Stimulated activated naive CD4-positive, alpha-beta T cell treated with Interleukin-2 at 50 U/mL for 16 hours (primary cell): Measurements from ENCODE around the gene ITGB1BP1.

Source experiments
- DNase-seq: peaks from one replicate; lab custom pipeline; 2025; lab: John Stamatoyannopoulos, UW

The ITGB1BP1 gene

GRCh38 chr2:9423100-9423921, at the start of gene ITGB1BP1, which contains the start of gene CPSF3:
TSS of gene ITGB1BP1 (minus strand) at chr2:9423528. CDS start at chr2:9418697, 4,831 bp downstream.
TSS of gene CPSF3 (plus strand) at chr2:9423654. CDS start at chr2:9423774, 120 bp downstream.
- DNase-seq: peak; percentile 96

GRCh38 chr2:9472511-9472910, 49.2 kb upstream of the ITGB1BP1 start:
- no peak for DNase-seq

GRCh38 chr2:9471206-9471605, 47.9 kb upstream of the ITGB1BP1 start:
- DNase-seq: no peak

- no peak for DNase-seq
These were observed 44.4 kb upstream of the ITGB1BP1 start for GRCh38 chr2:9467687-9468086.

- no peak for DNase-seq
These were observed 42.9 kb upstream of the ITGB1BP1 start for GRCh38 chr2:9466147-9466683.

GRCh38 chr2:9465170-9465569, 41.8 kb upstream of the ITGB1BP1 start:
- no peak for DNase-seq

- DNase-seq: no peak
These were observed 40.3 kb upstream of the ITGB1BP1 start for GRCh38 chr2:9463698-9464034.

- no peak for DNase-seq
These were observed 39.8 kb upstream of the ITGB1BP1 start for GRCh38 chr2:9462886-9463697.

- no peak for DNase-seq
These were observed 39.0 kb upstream of the ITGB1BP1 start for GRCh38 chr2:9462313-9462712.

GRCh38 chr2:9461079-9461478, 37.8 kb upstream of the ITGB1BP1 start:
- DNase-seq: no peak

GRCh38 chr2:9460441-9461017, 37.2 kb upstream of the ITGB1BP1 start:
- DNase-seq: no peak

GRCh38 chr2:9451231-9451630, 27.9 kb upstream of the ITGB1BP1 start:
- no peak for DNase-seq

GRCh38 chr2:9445089-9445488, 21.8 kb upstream of the ITGB1BP1 start:
- no peak for DNase-seq

- no peak for DNase-seq
These were observed 20.2 kb upstream of the ITGB1BP1 start for GRCh38 chr2:9443526-9443925.

- DNase-seq: no peak
These were observed 18.2 kb upstream of the ITGB1BP1 start for GRCh38 chr2:9441556-9441955.

- DNase-seq: no peak
These were observed 16.9 kb upstream of the ITGB1BP1 start for GRCh38 chr2:9440058-9440727.

- no peak for DNase-seq
These were observed 16.2 kb upstream of the ITGB1BP1 start for GRCh38 chr2:9439536-9439935.

GRCh38 chr2:9434489-9434888, 11.2 kb upstream of the ITGB1BP1 start:
- DNase-seq: no peak

- no peak for DNase-seq
These were observed 7.3 kb upstream of the ITGB1BP1 start for GRCh38 chr2:9430316-9431293.

GRCh38 chr2:9428965-9429577, 5.7 kb upstream of the ITGB1BP1 start:
- no peak for DNase-seq
